DOHH2 (cell line): ENCODE results near the gene NCF2.

Source experiments
- H3F3A ChIP-seq: fragments of 200-600 bp; sonication (generic), shearing (Covaris generic); 2 replicates; pipeline ENCODE4 v1.6.0; 2016; ENCODE audit warnings: antibody characterized with exemption, mild to moderate bottlenecking; ENCODE audit not compliant: control insufficient read depth, insufficient read depth
- H3K27ac ChIP-seq: fragments of 200-600 bp; sonication (generic); 2 replicates; pipeline ENCODE4 v1.5.1; 2014; ENCODE audit warnings: low read depth, mild to moderate bottlenecking, low read length, moderate library complexity
- H3K27me3 ChIP-seq: fragments of 200-600 bp; sonication (generic); 2 replicates; pipeline ENCODE4 v1.6.1; 2014; ENCODE audit warnings: mild to moderate bottlenecking, low read length, mixed read lengths; ENCODE audit not compliant: control insufficient read depth
- H3K36me3 ChIP-seq: fragments of 200-600 bp; sonication (generic); 2 replicates; pipeline ENCODE4 v1.6.1; 2014; ENCODE audit warnings: mild to moderate bottlenecking, low read length, moderate library complexity, mixed read lengths; ENCODE audit not compliant: control insufficient read depth
- H3K4me1 ChIP-seq: fragments of 200-600 bp; sonication (generic); 2 replicates; pipeline ENCODE4 v1.6.1; 2014; ENCODE audit warnings: mild to moderate bottlenecking, low read length, mixed read lengths; ENCODE audit not compliant: control insufficient read depth
- H3K4me2 ChIP-seq: fragments of 200-600 bp; sonication (generic); 2 replicates; pipeline ENCODE4 v1.6.0; 2014; ENCODE audit warnings: mild to moderate bottlenecking, low read length, moderate library complexity
- H3K4me3 ChIP-seq: fragments of 200-600 bp; sonication (generic); 2 replicates; pipeline ENCODE4 v1.5.1; 2014; ENCODE audit warnings: mild to moderate bottlenecking, low read length, mixed read lengths
- H3K79me2 ChIP-seq: fragments of 200-600 bp; sonication (generic); 2 replicates; pipeline ENCODE4 v1.6.1; 2014; ENCODE audit warnings: mild to moderate bottlenecking, low read length, mixed read lengths; ENCODE audit not compliant: control insufficient read depth
- H3K9me2 ChIP-seq: fragments of 200-600 bp; sonication (generic); replicated peaks from 2 replicates; pipeline ENCODE4 v1.6.1; 2014; ENCODE audit warnings: mild to moderate bottlenecking, low read length, mixed read lengths; ENCODE audit not compliant: control insufficient read depth
- H3K9me3 ChIP-seq: fragments of 200-600 bp; sonication (generic); 2 replicates; pipeline ENCODE4 v1.6.1; 2014; ENCODE audit warnings: antibody characterized with exemption, low read length, mixed read lengths; ENCODE audit not compliant: control insufficient read depth, insufficient read depth
- H4K20me1 ChIP-seq: fragments of 200-600 bp; sonication (generic); 2 replicates; pipeline ENCODE4 v1.6.0; 2014; ENCODE audit warnings: low read depth, mild to moderate bottlenecking, antibody characterized with exemption, low read length, moderate library complexity; ENCODE audit not compliant: control insufficient read depth, insufficient read depth
- CTCF ChIP-seq: fragments of 200-600 bp; sonication (generic); IDR thresholded peaks from one replicate; pipeline ENCODE4 v1.5.1; 2014; ENCODE audit warnings: antibody characterized with exemption, mild to moderate bottlenecking, low read depth, low read length; ENCODE audit not compliant: poor library complexity, severe bottlenecking
- EZH2phosphoT487 ChIP-seq: fragments of 200-600 bp; sonication (generic); IDR thresholded peaks from 2 replicates; pipeline ENCODE4 v1.6.1; 2017; ENCODE audit warnings: borderline replicate concordance, mild to moderate bottlenecking, antibody characterized with exemption, low read length, moderate library complexity, mixed read lengths

NCF2 gene

GRCh38 chr1:183634429-183635065 is 44.3 kb upstream of the NCF2 start:
- H3K4me1 ChIP-seq, result peaks cover 35% of the 10 kb centered on the region
- H3K79me2 ChIP-seq, result peaks cover 56% of the 10 kb centered on the region
- H3K4me2 ChIP-seq, result peak overlapping the region; percentile 68
- peaks cover 19% of the 10 kb centered on the region for H3K27me3 ChIP-seq
- peaks cover 42% of the 10 kb centered on the region for H3K36me3 ChIP-seq
- peak overlapping the region; percentile 74 for H3K27ac ChIP-seq
- peak overlapping the region; percentile 92 for H3K4me3 ChIP-seq
- no peaks in the 10 kb centered on the region for H3K9me2 ChIP-seq
- no peaks in the 10 kb centered on the region for H3K9me3 ChIP-seq
- peaks cover 16% of the 10 kb centered on the region for H4K20me1 ChIP-seq
- peaks cover 16% of the 10 kb centered on the region for H3F3A ChIP-seq
- TF ChIP-seq EZH2phosphoT487 (no peak), CTCF (no peak)

- H3F3A ChIP-seq, result peaks cover 16% of the 10 kb centered on the region
- no peaks in the 10 kb centered on the region for H3K9me2 ChIP-seq
- peaks cover 16% of the 10 kb centered on the region for H4K20me1 ChIP-seq
- peaks cover 61% of the 10 kb centered on the region for H3K79me2 ChIP-seq
- peak overlapping the region; percentile 74 for H3K27ac ChIP-seq
- H3K4me2 ChIP-seq, result peak overlapping the region; percentile 68
- H3K36me3 ChIP-seq, result peaks cover 49% of the 10 kb centered on the region
- peak; percentile 88 for TF ChIP-seq CTCF
- TF ChIP-seq EZH2phosphoT487, result no peak
- H3K4me1 ChIP-seq, result peaks cover 35% of the 10 kb centered on the region
- H3K4me3 ChIP-seq, result peak overlapping the region; percentile 92
- H3K9me3 ChIP-seq, result no peaks in the 10 kb centered on the region
- peaks cover 18% of the 10 kb centered on the region for H3K27me3 ChIP-seq
Observed at GRCh38 chr1:183633676-183634343, 43.6 kb upstream of the NCF2 start.

GRCh38 chr1:183632964-183633363 is 42.7 kb upstream of the NCF2 start:
- H4K20me1 ChIP-seq, result peaks cover 16% of the 10 kb centered on the region
- TF ChIP-seq EZH2phosphoT487 (no peak), CTCF (no peak)
- H3K9me3 ChIP-seq, result no peaks in the 10 kb centered on the region
- H3K27me3 ChIP-seq, result peaks cover 14% of the 10 kb centered on the region
- H3K4me3 ChIP-seq, result peak overlapping the region; percentile 92
- peaks cover 65% of the 10 kb centered on the region for H3K79me2 ChIP-seq
- no peaks in the 10 kb centered on the region for H3K9me2 ChIP-seq
- H3K27ac ChIP-seq, result 0 out of 2 replicates have a peak overlapping the region, but pooled peaks have one; percentile 74
- H3F3A ChIP-seq, result peaks cover 16% of the 10 kb centered on the region
- peak overlapping the region; percentile 68 for H3K4me2 ChIP-seq
- H3K36me3 ChIP-seq, result peaks cover 57% of the 10 kb centered on the region
- peaks cover 35% of the 10 kb centered on the region for H3K4me1 ChIP-seq
